Measurements from ENCODE around the gene ERGIC1. TPM values are rescaled to one million over a fixed set of nuclear protein-coding genes. Genes with fewer than 3 reads are reported as not detected.
"Not testable (repeated sequence)": the region's sequence is repeated elsewhere in the genome, so short reads cannot be mapped to it uniquely, and the experiment has no call there.

ERGIC1 gene
- total RNA-seq, 1 donor from 2014 or later = 44.0 TPM

DNA sequence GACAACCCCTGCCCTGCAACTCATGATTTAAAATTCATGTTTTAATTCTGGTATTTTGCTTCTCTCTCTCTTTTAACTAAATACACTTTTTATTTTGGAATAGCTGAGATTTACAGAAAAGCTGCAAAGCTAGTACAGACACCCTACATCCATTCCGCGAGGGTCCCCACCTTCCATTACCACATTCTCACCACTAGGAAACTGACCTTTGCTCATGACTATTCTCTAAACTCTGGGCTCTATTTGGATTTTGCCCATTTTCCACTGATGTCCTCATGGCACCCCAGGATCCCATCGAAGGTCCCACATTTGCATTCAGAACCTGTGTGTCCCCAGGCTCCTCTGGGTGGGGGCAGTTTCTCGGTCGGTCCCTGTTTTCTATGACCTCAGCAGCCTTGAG lies 11.5 kb downstream of the ERGIC1 start:
- intact Hi-C loops (cut with micrococcal nuclease) = no loop called here

DNA sequence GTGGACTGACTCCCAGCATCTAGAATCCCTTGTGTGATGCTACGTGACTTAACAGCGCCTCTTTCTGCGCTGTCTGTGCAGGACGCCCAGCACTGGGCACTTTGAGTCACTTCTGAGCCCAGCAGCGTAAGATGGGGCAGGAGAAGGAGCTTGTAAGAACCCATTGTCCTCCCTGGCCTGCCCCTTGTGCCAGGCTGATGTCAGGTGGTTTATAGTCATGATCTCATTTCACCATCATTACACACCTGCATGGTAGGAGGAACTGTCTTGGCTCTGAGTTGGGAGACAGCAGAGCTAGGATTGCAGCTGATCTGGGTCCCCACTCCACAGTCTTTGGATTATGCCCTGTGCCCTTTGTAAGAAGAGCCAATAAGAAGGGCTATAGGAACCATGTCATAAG lies 12.2 kb downstream of the ERGIC1 start:
- intact Hi-C loops (cut with micrococcal nuclease) = no loop called here

DNA sequence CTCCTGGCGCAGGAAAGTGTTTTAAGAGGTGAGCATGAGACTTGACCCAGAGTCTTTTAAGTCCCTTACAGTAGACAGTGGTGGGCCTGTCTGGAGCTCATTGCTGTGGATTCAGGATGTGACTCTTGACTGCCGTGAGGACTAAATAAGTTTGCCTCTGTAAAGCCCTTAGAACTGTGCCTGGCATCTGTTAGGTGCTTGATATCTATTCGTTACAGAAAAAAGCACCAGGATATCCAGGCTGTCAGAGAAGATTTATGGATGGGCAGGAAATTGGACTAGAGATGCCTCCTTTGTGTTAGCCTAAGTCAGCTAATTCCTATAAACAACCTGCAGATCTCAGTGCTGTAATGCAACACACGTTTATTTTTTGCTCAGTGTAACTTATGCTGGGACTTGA lies 12.6 kb downstream of the ERGIC1 start:
- intact Hi-C loops (cut with micrococcal nuclease) = no loop called here

DNA sequence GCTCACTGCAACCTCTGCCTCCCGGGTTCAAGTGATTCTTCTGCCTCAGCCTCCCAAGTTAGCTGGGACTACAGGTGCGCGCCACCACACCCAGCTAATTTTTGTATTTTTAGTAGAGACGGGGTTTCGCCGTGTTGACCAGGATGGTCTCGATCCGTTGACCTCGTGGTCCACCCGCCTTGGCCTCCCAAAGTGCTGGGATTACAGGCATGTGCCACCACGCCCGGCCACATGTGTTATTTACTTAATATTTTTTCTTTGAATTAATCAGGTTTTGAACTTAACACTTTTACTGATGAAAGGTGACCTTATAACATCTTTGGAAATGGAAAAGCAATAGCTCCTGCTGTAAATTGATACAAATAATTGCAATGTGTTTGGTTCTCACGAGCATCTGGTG lies 13.5 kb downstream of the ERGIC1 start:
- intact Hi-C loops (cut with micrococcal nuclease) = not testable (repeated sequence)

DNA sequence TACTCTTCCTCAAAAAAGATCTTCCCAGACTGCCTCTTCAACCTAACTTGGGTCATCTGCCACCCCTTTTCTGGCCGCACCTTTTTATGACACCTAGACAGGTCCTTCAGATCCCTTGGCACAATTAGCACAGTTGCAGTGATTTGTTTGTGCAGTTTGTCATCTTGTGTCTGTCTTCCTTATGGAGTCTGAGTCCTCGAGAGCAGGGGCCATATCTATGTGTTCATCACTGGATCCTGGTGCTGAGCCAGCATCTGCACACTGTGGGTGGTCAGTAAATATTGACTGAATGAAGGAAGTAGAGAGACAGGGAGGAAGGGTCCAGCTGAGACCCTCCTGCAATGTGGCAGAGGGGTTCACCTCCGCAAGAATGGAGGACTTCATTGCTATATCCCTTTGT lies 14.4 kb downstream of the ERGIC1 start:
- intact Hi-C loops (cut with micrococcal nuclease) = no loop called here

DNA sequence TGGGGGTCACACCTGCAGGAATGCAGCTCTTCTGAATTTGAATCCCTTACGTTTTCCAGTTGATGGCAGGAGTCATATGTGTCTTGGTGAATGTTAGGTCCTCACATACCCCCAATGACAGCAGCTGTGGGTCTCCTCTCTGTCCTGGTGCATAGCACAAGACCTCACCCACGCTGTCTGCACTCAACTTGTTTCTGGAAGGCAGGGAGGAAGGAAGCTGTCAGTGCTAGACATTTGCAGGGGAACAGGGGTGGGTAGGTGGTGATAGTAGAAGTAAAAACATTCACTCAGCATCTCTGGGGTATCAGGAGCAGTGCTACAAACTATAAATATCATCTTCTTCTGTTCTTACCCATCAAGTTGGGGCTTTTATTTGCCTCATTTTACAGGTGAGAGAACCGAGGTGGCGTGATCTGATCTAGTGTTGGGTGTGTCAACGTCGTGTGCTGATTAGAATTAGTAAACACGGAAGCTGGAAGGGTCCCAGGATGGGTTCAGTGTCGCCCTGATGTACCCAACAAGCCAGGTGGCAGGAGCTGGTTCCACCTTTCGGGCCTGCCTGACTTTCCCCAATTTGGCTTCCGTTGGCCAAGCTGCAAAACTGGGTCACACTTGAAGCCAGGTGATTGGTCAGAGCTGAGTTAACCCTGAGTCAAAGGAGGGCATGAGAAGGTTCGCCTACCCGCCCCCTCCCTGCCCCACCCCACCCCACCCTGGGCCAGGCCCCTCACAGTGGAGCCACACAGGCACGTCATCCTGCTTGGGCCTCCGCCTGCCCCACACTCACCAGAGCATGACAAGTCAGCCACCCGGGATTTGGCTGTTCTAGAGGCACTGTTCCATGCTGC lies 15.8 kb downstream of the ERGIC1 start:
- intact Hi-C loops (cut with micrococcal nuclease) = no loop called here

DNA sequence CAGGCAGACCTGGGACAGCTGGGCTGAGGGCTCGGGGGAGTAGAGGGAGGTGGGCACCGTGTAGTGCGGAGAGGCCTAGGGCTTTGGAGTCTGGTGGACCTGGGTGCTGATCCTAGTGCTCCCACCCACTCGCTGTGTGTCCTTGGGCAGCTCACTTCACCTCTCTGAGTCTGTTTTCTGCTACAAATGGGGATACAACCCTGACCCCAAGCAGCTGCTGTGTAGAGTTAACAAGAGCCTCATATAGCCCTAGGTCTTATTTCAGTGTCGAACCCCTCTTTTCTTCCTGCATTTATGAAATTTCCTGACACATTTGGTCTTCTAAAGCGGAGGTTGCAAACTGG lies 16.4 kb downstream of the ERGIC1 start:
- intact Hi-C loops (cut with micrococcal nuclease) = no loop called here

DNA sequence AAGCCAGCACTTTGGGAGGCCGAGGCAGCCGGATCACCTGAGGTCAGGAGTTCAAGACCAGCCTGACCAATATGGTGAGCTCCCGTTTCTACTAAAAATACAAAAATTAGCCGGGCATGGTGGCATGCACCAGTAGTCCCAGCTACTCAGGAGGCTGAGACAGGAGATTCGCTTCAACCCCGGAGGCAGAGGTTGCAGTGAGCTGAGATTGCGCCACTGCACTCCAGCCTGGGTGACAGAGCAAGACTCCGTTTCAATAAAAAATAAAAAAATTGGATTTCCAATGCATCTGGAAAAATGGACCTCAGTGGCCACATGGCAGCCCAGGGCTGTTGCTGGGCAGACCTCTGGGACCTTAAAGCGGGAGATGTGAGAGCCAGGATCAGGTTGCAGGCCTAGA lies 17.2 kb downstream of the ERGIC1 start:
- intact Hi-C loops (cut with micrococcal nuclease) = not testable (repeated sequence)

DNA sequence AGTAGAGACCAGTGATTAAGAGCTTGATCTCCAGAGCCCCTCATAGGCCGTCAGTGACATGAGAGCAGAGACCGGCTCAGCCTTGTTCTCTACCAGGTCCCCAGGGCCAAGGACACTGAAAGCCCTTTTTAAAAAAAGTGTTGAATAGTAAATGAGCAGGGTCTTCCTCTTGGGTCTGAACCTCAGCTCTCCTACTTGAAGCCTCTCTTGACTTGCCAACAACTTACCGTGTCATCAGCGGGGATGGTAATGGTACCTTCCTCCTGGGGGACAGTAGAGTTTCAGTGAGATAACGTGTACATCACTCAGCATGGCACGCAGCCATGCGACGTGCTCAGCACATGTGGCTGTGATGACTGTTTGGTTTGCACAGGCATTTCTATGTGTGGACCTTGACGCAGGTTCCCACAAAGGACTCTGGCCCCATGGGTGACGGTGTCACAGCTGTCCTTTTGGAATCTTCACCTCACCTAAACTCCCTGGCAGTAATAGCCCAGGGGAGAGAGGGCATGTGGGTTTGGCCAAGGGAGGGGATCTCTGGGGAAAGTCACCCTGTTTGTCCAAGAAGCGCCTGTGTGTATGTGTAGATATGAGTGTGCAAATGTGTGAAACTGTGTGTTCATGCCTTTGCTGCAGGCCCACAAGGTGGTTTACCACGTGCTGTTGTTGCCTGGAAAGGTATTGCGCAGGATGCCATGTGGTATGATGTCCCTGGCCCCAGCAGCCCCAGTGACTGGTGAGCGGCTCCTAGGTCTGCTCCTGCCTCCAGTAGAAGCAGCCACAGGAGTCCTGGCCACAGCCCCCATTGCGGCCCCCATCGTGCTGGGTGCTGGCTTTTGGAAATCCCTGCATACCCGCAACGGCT lies 18.7 kb downstream of the ERGIC1 start:
- intact Hi-C loops (cut with micrococcal nuclease) = no loop called here

DNA sequence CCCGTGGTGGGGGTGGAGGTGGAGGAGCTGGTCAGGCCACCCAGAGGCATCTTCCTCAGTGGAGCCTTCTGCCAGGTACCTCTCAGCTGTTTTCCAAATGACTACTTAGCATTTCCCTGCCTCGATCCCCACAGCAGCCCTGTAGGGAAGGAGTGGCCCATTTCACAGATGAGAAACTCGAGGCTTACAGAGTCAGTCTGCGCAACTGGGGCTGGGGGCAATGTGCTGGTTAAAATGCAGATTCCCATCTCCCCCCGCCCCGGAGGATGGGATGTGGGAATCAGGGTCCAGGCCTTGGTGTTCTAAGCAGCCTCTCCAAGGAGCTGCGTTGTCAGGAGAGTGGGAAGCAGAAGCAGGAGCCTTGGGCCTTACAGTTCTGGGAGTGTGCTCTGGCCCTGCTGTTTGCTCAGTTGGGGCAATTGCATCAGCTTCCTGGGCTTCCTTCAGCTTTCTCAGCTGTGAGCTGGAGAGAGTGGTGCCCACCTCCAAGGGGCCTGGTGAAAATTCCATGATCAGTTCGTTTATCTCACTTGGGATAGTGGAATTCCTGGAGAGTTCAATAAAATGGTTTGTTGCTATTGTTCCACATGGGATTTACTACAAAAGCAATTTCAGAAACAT lies 19.4 kb downstream of the ERGIC1 start:
- intact Hi-C loops (cut with micrococcal nuclease) = no loop called here

DNA sequence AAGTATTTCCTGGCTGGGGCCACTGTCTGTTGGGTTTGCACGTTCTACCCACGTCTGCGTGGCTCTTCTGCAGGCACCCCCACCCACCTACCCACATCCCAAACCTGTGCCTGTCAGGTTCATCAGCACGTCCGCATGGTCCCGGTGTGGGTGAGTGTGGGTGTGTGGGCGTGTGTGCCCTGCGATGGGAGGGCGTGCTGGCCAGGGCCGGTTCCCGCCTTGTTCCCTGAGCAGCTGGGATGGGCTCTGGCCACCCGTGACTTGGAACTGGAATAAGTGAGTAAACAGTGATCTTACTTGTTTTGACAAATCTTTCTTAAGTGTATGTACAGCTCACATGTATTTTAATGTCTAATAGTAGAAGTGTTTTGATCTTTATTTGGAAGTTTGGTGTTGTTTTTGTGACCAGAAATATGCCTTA lies 20.4 kb downstream of the ERGIC1 start:
- intact Hi-C loops (cut with micrococcal nuclease) = no loop called here

DNA sequence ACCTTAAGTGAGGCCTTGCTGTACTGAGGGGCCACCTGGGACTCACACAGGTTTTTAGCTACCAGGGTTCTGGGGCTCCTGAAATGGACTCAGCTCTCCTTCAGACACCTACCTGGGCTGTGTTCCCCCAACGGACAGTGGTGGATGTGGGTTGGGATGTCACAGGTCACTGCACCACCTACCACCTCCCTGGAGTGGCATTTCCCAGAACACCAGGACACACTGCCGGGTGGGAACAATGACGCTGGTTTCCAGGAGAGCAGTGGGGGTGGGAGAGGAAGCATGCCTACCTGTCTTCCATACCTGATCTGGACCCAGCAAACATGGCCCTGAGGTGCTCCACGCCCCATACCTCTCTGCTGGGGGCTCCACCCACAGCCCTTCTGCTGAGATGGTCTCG lies 20.9 kb downstream of the ERGIC1 start:
- intact Hi-C loops (cut with micrococcal nuclease) = no loop called here

DNA sequence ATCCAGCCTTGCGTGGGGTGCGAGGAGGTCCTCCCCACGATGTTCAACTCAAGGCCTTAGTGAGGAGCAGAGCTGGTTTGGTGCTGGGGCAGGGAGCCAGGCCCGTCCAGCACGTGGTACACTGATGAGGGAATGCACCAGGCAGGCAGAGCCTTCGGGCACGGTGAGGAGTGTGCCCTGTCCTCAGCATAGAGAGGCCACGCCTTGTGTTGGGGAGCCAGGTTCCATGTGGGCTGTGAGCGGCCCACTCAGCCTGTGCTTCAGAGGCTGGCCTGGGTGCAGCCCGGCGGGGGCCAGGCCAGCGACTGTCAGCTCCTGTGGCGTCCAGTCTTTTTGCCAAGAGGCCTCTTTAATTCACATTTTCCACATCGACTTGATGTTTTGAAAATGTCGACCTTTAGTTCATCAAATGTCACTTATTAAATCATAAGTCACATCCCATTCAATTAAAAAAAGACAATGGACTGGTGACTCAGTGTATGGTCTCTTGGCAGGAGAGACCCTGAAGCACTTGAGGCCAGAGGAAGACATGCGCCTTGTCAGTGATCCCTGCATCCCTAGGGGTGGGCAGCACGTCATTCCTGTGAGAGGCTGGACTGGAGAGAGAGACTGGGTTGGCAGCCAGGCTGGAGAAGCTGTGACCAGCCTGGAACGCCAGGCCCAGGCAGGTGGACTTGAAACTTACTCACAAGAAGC lies 21.7 kb downstream of the ERGIC1 start:
- intact Hi-C loops (cut with micrococcal nuclease) = no loop called here

DNA sequence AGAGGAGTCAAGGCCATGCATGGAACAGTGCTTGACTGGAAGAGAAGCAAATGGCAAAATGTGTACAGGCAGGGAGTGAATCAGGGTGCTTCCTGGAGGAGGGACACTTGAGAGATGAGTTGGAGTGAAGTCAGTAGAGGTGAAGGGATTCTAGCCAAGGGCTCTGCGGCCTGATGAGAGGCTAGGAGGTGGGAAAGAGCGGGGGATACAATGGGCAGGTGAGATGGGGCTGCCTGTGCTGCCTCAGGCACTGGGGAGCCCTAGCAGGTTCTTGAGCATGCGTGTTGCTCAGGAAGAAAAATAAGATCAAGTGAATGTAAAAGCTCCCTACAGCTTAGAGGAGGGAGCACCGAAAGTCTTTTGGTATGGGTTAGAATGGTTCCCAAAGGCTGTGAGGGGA lies 22.3 kb downstream of the ERGIC1 start:
- intact Hi-C loops (cut with micrococcal nuclease) = no loop called here

DNA sequence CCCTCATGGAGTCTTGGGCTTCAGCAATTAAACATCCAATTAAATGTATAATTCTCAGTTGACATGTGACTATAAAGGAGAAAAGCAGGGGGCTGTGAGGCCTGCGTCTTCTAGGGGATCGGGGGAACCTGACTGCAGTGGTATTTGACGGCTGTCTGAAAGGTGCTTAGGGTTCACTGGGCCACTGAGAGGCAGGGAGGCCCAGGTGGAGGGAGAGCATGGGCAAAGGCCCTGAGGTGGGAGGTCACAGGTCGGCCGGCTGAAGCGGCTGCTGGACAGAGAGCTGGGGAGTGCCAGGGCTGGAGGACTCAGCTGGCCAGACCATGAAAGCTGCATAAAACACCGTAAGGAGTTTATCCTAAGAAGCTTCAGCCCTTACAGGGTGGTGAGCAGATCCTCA lies 23.9 kb downstream of the ERGIC1 start:
- intact Hi-C loops (cut with micrococcal nuclease) = no loop called here

DNA sequence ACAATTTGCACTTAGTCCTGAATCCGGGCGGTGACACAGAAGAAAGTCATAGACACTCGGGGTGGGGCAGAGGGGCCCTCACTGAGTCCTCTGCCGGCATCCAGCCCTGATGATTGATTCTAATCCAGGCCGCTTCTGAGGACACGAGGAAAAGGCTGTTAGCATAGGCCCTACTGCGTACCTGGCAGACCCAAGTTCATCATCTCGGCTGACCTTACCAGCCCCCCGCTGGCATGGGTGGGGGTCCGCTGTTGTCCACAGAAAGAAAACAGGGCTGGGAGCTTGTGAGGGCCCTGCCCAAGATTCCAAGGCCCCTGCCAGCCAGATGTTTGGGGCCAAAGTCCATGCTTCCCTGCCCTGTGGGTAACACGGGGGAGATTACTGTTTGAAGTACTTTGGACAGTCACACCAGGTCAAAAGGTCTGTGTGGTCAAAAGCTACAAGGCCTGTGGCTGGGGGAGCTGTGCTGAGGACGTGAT lies 24.5 kb downstream of the ERGIC1 start:
- intact Hi-C loops (cut with micrococcal nuclease) = no loop called here

DNA sequence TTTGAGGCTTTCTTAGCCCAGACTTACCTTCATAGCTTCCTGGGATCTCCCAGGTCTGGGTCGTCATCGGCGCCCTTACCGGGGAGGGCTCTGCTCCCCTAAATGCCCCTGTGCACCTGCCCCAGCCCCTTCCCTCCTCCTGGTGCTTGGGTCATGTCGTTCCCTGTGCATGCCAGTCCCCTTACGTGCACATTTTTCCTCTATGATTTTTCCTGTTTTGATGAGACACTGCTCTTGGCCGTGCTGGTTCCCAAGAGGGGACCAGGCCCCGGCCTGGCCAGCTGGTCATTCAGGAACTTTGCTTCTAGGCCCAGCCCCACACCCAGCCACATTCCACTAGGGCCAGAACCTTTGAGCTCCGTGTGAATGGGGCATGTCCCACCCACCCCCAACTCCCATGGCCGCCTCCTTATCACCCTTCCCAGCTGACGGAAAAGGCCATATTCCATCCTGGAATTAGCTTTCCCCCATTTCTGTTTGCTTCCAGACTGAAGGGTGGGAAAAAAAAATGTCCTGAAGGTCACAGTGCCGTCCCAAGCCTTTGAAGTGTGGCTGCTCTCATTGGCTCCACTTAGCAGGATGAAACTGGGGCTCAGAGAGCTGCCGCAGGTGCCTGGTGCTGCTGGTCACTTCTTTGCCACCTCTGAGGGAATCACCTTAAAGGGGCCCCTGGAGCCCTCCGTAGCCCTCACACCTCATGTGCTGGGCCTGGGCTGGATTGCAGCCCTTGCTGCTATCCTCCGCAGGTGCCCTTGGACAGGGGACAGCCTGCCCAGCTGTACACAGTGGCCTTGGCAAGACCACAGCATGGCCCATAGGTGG lies 25.1 kb downstream of the ERGIC1 start:
- intact Hi-C loops (cut with micrococcal nuclease) = no loop called here

DNA sequence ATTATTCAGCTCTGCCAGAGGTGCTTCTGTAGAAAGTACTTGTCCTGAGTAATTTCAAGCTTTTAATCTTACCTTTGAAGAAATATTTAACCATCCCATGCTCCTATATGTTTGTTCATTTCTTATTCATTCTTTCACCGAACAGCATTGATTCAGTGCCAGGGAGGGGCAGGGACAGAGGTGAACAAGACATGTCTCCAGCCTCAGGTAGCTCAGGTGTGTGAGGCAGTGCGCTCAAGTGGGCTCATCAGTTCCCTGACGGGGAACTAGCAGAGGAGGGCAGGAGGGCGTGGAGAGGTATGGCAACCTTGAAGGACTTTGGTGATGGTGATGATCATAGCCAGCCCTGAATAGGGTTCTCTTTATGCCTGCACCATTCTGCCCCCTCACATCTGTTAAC lies 25.9 kb downstream of the ERGIC1 start:
- intact Hi-C loops (cut with micrococcal nuclease) = no loop called here

DNA sequence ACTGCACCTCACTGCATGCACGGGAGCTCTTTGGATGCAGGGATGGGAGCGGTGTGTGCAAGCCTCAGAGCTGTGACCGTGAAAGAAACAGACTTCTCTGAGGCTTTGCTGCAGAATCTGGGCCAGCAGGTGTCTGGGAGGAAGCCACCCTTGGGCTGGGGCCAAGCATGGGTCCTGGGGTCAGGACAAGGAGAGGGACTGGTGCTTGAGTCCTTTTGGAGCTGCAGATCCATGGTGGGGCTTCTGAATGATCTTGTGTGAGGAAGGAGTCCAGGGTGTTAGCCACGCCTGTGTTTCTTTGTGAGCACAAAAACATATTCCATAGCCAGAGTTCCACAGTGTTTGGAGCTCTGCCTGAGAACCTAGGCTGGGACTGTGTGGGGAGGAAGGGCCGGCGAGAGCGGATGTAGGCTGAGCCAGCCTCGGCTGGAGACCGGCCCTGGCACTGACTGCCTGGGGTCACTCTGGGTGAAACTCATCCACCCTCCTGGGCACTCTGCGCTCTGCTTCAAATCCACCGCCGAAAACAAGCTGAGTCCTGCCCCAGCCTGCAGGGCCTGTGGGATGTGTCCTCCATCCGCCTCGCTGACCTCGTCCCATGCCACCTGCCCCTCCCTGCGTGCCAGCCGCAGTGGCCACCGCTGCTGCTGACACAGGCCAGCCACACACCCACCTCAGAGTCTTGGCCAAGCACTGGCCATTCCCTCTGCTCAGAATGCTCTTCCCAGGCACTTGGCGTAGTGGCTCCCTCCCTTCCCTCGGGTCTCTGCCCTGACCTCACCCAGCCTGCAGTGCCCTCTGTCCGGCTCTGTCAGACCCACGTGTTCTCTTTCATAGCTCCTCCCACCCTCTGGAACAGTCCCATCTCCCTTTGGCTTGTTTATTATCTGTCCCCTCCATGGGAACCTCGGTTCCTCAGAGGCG lies 26.7 kb downstream of the ERGIC1 start:
- intact Hi-C loops (cut with micrococcal nuclease) = no loop called here

DNA sequence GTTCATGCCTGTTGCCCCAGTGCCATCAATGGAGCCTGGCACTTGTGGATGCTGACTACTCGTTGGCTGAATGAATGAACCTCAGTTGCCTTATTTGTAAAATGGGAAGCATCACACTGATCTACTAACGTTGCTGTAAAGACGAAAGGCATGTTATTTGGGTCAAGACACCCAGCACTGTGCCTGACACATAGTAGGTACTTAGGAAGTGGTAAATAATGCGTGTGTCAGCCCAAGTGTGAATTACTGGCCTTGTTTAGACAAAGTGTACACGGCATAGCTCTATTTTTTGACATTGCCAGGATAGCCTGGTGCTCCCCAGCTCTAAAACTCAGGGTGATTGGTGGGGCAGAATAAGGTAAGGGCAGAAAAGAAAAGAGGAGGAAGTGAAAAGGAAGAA lies 27.4 kb downstream of the ERGIC1 start:
- intact Hi-C loops (cut with micrococcal nuclease) = no loop called here

Data from T-helper 1 cell treated with Interleukin-12 subunit alpha and Interleukin-12 subunit beta and Interleukin-4 antibody, amounts not matched to agents 30 ng/mL and 1 ng/mL, for 36 hours (primary cell).